Breast epithelium (tissue), 3 donors: ENCODE data around the gene CDC42EP4.

Experiments
- CTCF ChIP-seq, 3 donors: fragments of 450-650 bp; IDR thresholded peaks; one replicate each; pipeline ENCODE4 v1.5.1; 2016 to 2017; ENCODE audit warnings: antibody characterized with exemption in 3 of 3, mild to moderate bottlenecking in 3 of 3, moderate library complexity in 3 of 3
- POLR2A ChIP-seq: fragments of 450-650 bp; IDR thresholded peaks from one replicate; pipeline ENCODE4 v1.6.1; 2016; ENCODE audit warnings: antibody characterized with exemption, mild to moderate bottlenecking, moderate library complexity

- TF ChIP-seq CTCF (IDR thresholded peaks at IDR 0.05), result peak in 1 of 3 donors; percentile 10
- TF ChIP-seq POLR2A, result no peak
Observed at GRCh38 chr17:73342541-73343167, 30.9 kb upstream of the CDC42EP4 start.
